BJ (cell line): Measurements from ENCODE around the gene COPZ1. TPM values are rescaled to one million over a fixed set of nuclear protein-coding genes. Genes with fewer than 3 reads are reported as not detected.

Experiments used
- CTCF ChIA-PET: fragments of 350-600 bp; formaldehyde crosslinking; extraction: SDS; loops from one replicate; lab custom pipeline; 2021; ENCODE audit warnings: antibody characterized with exemption, inconsistent platforms; lab: Yijun Ruan, JAX
- POLR2A ChIA-PET: fragments of 300-600 bp; sonication (Branson Sonifier 250); formaldehyde crosslinking; extraction: SDS; loops from one replicate; lab custom pipeline; 2021; ENCODE audit warnings: antibody characterized with exemption; lab: Charles Lee
- DNase-seq: peaks from one replicate; pipeline ENCODE4 v3.0.0-alpha.2; 2011; ENCODE audit warnings: low read depth
- H3K27me3 ChIP-seq: 2 replicates; pipeline ENCODE4 v1.6.0; 2011; ENCODE audit warnings: low read length; ENCODE audit not compliant: control insufficient read depth, insufficient read depth
- H3K36me3 ChIP-seq: 2 replicates; pipeline ENCODE4 v1.5.1; 2011; ENCODE audit warnings: low read length; ENCODE audit not compliant: control insufficient read depth, insufficient read depth
- H3K4me3 ChIP-seq: 2 replicates; pipeline ENCODE4 v1.5.1; 2011; ENCODE audit warnings: low read depth, mild to moderate bottlenecking, control low read depth, low read length
- polyA plus RNA-seq: library from polyadenylated mRNA; depleted of rRNA; stranded (reverse); fragments of >200 nt; gene quantifications from 2 replicates; pipeline ENCODE4 v1.2.3, GENCODE V29; 2011
- TF ChIP-seq, protein P1 (sequence below): IDR thresholded peaks from 2 replicates; pipeline ENCODE4 v1.5.1; 2011; ENCODE audit warnings: low read depth, mild to moderate bottlenecking, control low read depth, inconsistent platforms, low read length, moderate library complexity; ENCODE audit not compliant: insufficient read depth

COPZ1 gene
- polyA plus RNA-seq, 1 experiment = 203 TPM

DNA sequence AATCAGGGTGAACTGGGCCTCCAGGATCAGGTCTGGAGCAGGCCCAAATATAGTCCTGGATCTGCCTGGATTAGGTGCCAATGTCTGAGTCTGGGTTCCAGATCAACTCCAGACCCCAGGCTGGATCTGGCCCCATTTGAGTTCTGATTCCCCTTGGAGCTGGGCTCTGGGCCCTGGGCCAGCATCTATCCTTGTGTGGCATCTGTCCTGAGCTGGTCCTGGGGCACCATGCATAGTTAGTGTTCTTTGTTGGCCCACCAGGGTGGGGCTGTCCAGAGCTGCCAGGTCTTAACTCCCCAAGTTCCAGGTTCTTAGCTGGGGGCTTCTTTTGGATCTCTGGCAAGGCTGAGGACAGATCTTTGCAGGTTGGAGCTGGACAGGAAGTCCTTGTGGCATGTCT lies 70.6 kb downstream of the COPZ1 start:
- TF ChIP-seq, protein P1, sequence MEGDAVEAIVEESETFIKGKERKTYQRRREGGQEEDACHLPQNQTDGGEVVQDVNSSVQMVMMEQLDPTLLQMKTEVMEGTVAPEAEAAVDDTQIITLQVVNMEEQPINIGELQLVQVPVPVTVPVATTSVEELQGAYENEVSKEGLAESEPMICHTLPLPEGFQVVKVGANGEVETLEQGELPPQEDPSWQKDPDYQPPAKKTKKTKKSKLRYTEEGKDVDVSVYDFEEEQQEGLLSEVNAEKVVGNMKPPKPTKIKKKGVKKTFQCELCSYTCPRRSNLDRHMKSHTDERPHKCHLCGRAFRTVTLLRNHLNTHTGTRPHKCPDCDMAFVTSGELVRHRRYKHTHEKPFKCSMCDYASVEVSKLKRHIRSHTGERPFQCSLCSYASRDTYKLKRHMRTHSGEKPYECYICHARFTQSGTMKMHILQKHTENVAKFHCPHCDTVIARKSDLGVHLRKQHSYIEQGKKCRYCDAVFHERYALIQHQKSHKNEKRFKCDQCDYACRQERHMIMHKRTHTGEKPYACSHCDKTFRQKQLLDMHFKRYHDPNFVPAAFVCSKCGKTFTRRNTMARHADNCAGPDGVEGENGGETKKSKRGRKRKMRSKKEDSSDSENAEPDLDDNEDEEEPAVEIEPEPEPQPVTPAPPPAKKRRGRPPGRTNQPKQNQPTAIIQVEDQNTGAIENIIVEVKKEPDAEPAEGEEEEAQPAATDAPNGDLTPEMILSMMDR = no peak
- H3K4me3 ChIP-seq = no peak overlapping the region
- ChIA-PET POLR2A (no interaction called here), CTCF (interaction anchor here (0.6 to 12.3 kb wide), 10 partner anchors 9 to 210 kb away, joined by 3 to 643 read pairs (median 4); no protein-coding TSS in a partner anchor)
- DNase-seq = no peak
- H3K36me3 ChIP-seq = peaks cover 37% of the 10 kb centered on the region
- no peaks in the 10 kb centered on the region for H3K27me3 ChIP-seq

DNA sequence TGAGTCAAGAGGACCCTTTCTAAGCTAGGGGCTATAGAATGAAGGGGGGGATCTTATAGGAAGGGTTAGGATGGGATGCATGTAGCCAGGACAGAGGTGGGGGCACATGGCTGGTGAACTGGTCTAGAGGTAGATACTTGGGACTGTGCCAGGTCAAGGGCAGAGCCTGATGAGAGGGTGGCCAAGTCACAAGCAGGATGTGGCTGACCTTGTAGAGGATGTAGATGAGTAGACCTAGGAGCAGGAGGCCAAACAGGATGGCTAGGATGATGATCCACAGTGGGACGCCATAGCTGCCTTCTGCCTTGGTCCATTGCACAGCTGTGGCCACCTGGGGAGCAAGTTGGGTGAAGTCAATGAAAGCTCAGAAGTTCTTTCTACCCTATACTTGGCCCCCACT lies 72.2 kb downstream of the COPZ1 start:
- TF ChIP-seq, protein P1 = no peak
- ChIA-PET POLR2A (no interaction called here), CTCF (interaction anchor here (0.6 to 12.3 kb wide), 5 partner anchors 9 to 41 kb away, joined by 3 to 643 read pairs (median 3); no protein-coding TSS in a partner anchor)
- Histone ChIP-seq H3K27me3 (no peaks in the 10 kb centered on the region), H3K36me3 (peaks cover 52% of the 10 kb centered on the region), H3K4me3 (no peak overlapping the region)
- DNase-seq = no peak

- POLR2A ChIA-PET = no interaction called here
- no peak for DNase-seq
- Histone ChIP-seq H3K27me3 (no peaks in the 10 kb centered on the region), H3K4me3 (no peak overlapping the region), H3K36me3 (peaks cover 54% of the 10 kb centered on the region)
- CTCF ChIA-PET = interaction anchor here (1.4 to 12.3 kb wide), 5 partner anchors 15 to 40 kb away, joined by 3 to 643 read pairs (median 41); partner anchors contain the start of gene ITGA5
- TF ChIP-seq, protein P1 = no peak
These were observed 73.3 kb downstream of the COPZ1 start for GRCh38 chr12:54398218-54398617.

- POLR2A ChIA-PET = interaction anchor here (0.6 to 1.1 kb wide), 2 partner anchors 33 to 40 kb away, joined by 3 read pairs; no protein-coding TSS in a partner anchor
- H3K4me3 ChIP-seq = no peak overlapping the region
- peaks cover 62% of the 10 kb centered on the region for H3K36me3 ChIP-seq
- TF ChIP-seq, protein P1 = peak; percentile 100
- no peak for DNase-seq
- H3K27me3 ChIP-seq = no peaks in the 10 kb centered on the region
- CTCF ChIA-PET = interaction anchor here (0.6 to 12.3 kb wide), 30 partner anchors 9 to 183 kb away, joined by 3 to 643 read pairs (median 4); partner anchors contain the start of genes ITGA5, NFE2 and ZNF385A
These were observed 74.3 kb downstream of the COPZ1 start for GRCh38 chr12:54398995-54399793.

DNA sequence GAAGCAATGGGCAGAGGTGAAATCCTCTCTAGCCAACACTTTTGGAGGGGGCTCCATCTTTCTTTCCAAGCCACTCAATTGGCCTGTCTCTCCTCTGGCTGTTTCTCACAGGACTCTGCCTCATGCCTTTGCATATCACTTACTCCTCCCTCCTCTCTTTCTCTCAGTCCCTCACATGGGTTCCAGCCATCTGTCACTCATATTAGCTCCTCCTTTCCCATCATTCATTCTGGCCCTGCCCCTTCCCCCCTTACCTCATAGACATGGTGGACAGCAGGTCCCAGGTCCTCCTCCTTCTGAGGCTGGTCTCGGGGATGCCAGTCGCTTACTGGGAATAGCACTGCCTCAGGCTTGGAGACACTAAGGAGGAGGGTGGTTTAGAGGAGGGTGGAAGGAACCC lies 76.2 kb downstream of the COPZ1 start:
- DNase-seq = no peak
- CTCF ChIA-PET = interaction anchor here (0.8 to 12.3 kb wide), 8 partner anchors 9 to 37 kb away, joined by 4 to 643 read pairs (median 13); partner anchors contain the start of genes ITGA5 and ZNF385A
- POLR2A ChIA-PET = no interaction called here

More for the DNA sequence above, 76.2 kb downstream of the COPZ1 start:
- H3K4me3 ChIP-seq = no peak overlapping the region
- TF ChIP-seq, protein P1 = no peak
- no peaks in the 10 kb centered on the region for H3K27me3 ChIP-seq
- H3K36me3 ChIP-seq = peaks cover 65% of the 10 kb centered on the region
